Measurements from ENCODE around the gene GAPVD1.

DNA sequence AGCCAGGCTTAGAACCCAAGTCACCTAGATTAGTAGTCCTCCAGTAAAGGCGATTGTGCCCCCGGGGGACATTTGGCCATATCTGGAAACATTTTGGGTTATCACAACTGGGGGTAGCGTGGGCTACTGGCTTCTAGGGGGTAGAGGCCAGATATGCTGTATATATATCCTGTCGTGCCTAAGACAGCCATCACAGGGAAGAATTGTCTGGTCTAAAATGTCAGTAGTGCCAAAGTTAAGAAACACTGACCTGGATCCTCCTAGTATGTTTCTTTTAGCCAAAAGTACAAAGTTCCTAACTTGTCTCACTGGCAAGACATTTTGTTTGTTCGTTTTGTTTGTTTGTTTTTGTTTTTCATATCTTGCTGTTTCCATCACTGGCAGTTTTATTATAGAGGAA is 47.4 kb upstream of the GAPVD1 start:
- TF ChIP-seq POLR2AphosphoS5 (IDR thresholded peaks at IDR 0.05): no peak
- TF ChIP-seq, protein P1, sequence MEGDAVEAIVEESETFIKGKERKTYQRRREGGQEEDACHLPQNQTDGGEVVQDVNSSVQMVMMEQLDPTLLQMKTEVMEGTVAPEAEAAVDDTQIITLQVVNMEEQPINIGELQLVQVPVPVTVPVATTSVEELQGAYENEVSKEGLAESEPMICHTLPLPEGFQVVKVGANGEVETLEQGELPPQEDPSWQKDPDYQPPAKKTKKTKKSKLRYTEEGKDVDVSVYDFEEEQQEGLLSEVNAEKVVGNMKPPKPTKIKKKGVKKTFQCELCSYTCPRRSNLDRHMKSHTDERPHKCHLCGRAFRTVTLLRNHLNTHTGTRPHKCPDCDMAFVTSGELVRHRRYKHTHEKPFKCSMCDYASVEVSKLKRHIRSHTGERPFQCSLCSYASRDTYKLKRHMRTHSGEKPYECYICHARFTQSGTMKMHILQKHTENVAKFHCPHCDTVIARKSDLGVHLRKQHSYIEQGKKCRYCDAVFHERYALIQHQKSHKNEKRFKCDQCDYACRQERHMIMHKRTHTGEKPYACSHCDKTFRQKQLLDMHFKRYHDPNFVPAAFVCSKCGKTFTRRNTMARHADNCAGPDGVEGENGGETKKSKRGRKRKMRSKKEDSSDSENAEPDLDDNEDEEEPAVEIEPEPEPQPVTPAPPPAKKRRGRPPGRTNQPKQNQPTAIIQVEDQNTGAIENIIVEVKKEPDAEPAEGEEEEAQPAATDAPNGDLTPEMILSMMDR (IDR thresholded peaks at IDR 0.05): no peak

Data from breast epithelium (tissue), 3 donors.